Measurements from ENCODE around the gene KREMEN2.
"Not testable (repeated sequence)": the region's sequence is repeated elsewhere in the genome, so short reads cannot be mapped to it uniquely, and the experiment has no call there.

KREMEN2 gene

GRCh38 chr16:2942045-2942444, 22.0 kb upstream of the KREMEN2 start:
- DNase-seq (ENCODE audit: low read depth): no peak

GRCh38 chr16:2943716-2944115, 20.4 kb upstream of the KREMEN2 start:
- DNase-seq (ENCODE audit: low read depth): not testable (repeated sequence)

- no peak for DNase-seq (ENCODE audit: low read depth)
These were observed 17.4 kb upstream of the KREMEN2 start for GRCh38 chr16:2946649-2947048.

GRCh38 chr16:2948807-2949704, 15.0 kb upstream of the KREMEN2 start:
- DNase-seq (ENCODE audit: low read depth): no peak

GRCh38 chr16:2949705-2950352, 14.2 kb upstream of the KREMEN2 start:
- no peak for DNase-seq (ENCODE audit: low read depth)

- no peak for DNase-seq (ENCODE audit: low read depth)
These were observed 13.7 kb upstream of the KREMEN2 start for GRCh38 chr16:2950353-2950724.

- no peak for DNase-seq (ENCODE audit: low read depth)
These were observed 13.3 kb upstream of the KREMEN2 start for GRCh38 chr16:2950773-2951172.

- DNase-seq (ENCODE audit: low read depth): no peak
These were observed 11.4 kb upstream of the KREMEN2 start for GRCh38 chr16:2952679-2953078.

GRCh38 chr16:2953706-2954627, 10.1 kb upstream of the KREMEN2 start:
- no peak for DNase-seq (ENCODE audit: low read depth)

GRCh38 chr16:2954656-2955381, 9.3 kb upstream of the KREMEN2 start:
- DNase-seq (ENCODE audit: low read depth): no peak

- no peak for DNase-seq (ENCODE audit: low read depth)
These were observed 8.7 kb upstream of the KREMEN2 start for GRCh38 chr16:2955438-2955778.

GRCh38 chr16:2955779-2956578, 8.1 kb upstream of the KREMEN2 start:
- no peak for DNase-seq (ENCODE audit: low read depth)

- DNase-seq (ENCODE audit: low read depth): no peak
These were observed 7.5 kb upstream of the KREMEN2 start for GRCh38 chr16:2956579-2956956.

- no peak for DNase-seq (ENCODE audit: low read depth)
These were observed 4.9 kb upstream of the KREMEN2 start for GRCh38 chr16:2959206-2959605.

- no peak for DNase-seq (ENCODE audit: low read depth)
These were observed 3.7 kb upstream of the KREMEN2 start for GRCh38 chr16:2960183-2961010.

GRCh38 chr16:2962334-2963073, 1.6 kb upstream of the KREMEN2 start:
- no peak for DNase-seq (ENCODE audit: low read depth)

- no peak for DNase-seq (ENCODE audit: low read depth)
These were observed 877 bp upstream of the KREMEN2 start for GRCh38 chr16:2963074-2963722.

- DNase-seq (ENCODE audit: low read depth): no peak
These were observed 631 bp downstream of the KREMEN2 start for GRCh38 chr16:2964475-2965336.
